Naive thymus-derived CD4-positive, alpha-beta T cell (primary cell): Measurements from ENCODE around the gene TMEM120A. TPM values are rescaled to one million over a fixed set of nuclear protein-coding genes. Genes with fewer than 3 reads are reported as not detected.

Experiments used
- ATAC-seq: fragments of 150-1000 bp; cut with Tn5 transposase; 2 replicates; pipeline ENCODE4 v1.10.0; 2021; ENCODE audit warnings: mild to moderate bottlenecking, moderate library complexity
- CTCF ChIA-PET: fragments of 350-600 bp; sonication (Branson Sonifier 250); formaldehyde crosslinking; loops from one replicate; lab custom pipeline; 2021; ENCODE audit warnings: antibody characterized with exemption; lab: Charles Lee
- POLR2A ChIA-PET: fragments of 350-600 bp; sonication (Branson Sonifier 250); formaldehyde crosslinking; loops from one replicate; lab custom pipeline; 2021; ENCODE audit warnings: antibody characterized with exemption, inconsistent platforms; lab: Charles Lee
- DNase-seq, 9 donors: peaks; one replicate each; pipeline versions ENCODE4 v3.0.0 to v3.0.0-alpha.2; 2020 to 2022; ENCODE audit warnings: mixed read lengths in 1 of 9
- H3K27ac ChIP-seq: one replicate; pipeline ENCODE4 v1.7.0; 2013; ENCODE audit warnings: mild to moderate bottlenecking, low read depth, low read length, moderate library complexity
- H3K27me3 ChIP-seq, 2 donors: one replicate each; pipeline ENCODE4 v1.7.0; 2013; ENCODE audit warnings: low read length in 2 of 2, mild to moderate bottlenecking in 2 of 2, moderate library complexity in 2 of 2; ENCODE audit not compliant: control insufficient read depth in 2 of 2, insufficient read depth in 2 of 2
- H3K36me3 ChIP-seq, 3 experiments: 1 replicate in 2 of 3; 2 replicates in 1 of 3; pipeline ENCODE4 v1.7.0; 2013; ENCODE audit warnings: low read length in 3 of 3, mild to moderate bottlenecking in 3 of 3, moderate library complexity in 1 of 3; ENCODE audit not compliant: insufficient read depth in 3 of 3, control insufficient read depth in 2 of 3
- H3K4me1 ChIP-seq, 2 donors: one replicate each; pipeline ENCODE4 v1.7.0; 2013; ENCODE audit warnings: low read length in 2 of 2, mild to moderate bottlenecking in 2 of 2, moderate library complexity in 1 of 2; ENCODE audit not compliant: control insufficient read depth in 2 of 2, insufficient read depth in 2 of 2
- H3K4me3 ChIP-seq: 2 replicates; pipeline ENCODE4 v1.7.0; 2013; ENCODE audit warnings: mild to moderate bottlenecking, low read length
- H3K9me3 ChIP-seq, 3 experiments: 1 replicate in 2 of 3; 2 replicates in 1 of 3; pipeline ENCODE4 v1.7.0; 2013; ENCODE audit warnings: low read length in 3 of 3; ENCODE audit not compliant: control insufficient read depth in 2 of 3
- H3K27ac Mint-ChIP-seq, 9 donors: one replicate each; pipeline ENCODE4 v1.8.0; 2020 to 2022; ENCODE audit warnings: mixed read lengths in 9 of 9, mild to moderate bottlenecking in 8 of 9, moderate library complexity in 5 of 9, inconsistent platforms in 2 of 9
- H3K27me3 Mint-ChIP-seq, 5 donors: one replicate each; pipeline ENCODE4 v1.8.0; 2021 to 2022; ENCODE audit warnings: mixed read lengths in 5 of 5, mild to moderate bottlenecking in 1 of 5
- H3K36me3 Mint-ChIP-seq, 5 donors: one replicate each; pipeline ENCODE4 v1.8.0; 2020 to 2022; ENCODE audit warnings: mixed read lengths in 5 of 5, mild to moderate bottlenecking in 3 of 5, inconsistent platforms in 1 of 5
- H3K4me1 Mint-ChIP-seq, 7 donors: one replicate each; pipeline ENCODE4 v1.8.0; 2020 to 2022; ENCODE audit warnings: mixed read lengths in 7 of 7, mild to moderate bottlenecking in 3 of 7, inconsistent platforms in 1 of 7
- H3K4me3 Mint-ChIP-seq, 10 donors: one replicate each; pipeline ENCODE4 v1.8.0; 2020 to 2022; ENCODE audit warnings: mild to moderate bottlenecking in 10 of 10, mixed read lengths in 10 of 10, moderate library complexity in 6 of 10, inconsistent platforms in 2 of 10
- H3K9me3 Mint-ChIP-seq, 11 donors: one replicate each; pipeline ENCODE4 v1.8.0; 2020 to 2022; ENCODE audit warnings: mixed read lengths in 11 of 11, mild to moderate bottlenecking in 4 of 11, inconsistent platforms in 1 of 11, moderate library complexity in 1 of 11
- intact Hi-C, 2 donors: fragments of 100-400 bp; cut with micrococcal nuclease; formaldehyde crosslinking; loops; one replicate each; pipeline ENCODE4 v1.15.1; 2023
- polyA plus RNA-seq, 2 donors: library from polyadenylated mRNA; unstranded; fragments of 300-500 nt; fragmentation: Illumina TruSeq; gene quantifications; one replicate each; pipeline ENCODE4 v1.2.3, GENCODE V29; 2021
- total RNA-seq, 6 experiments: library from RNA in 5 of 6; stranded (reverse) in 5 of 6; gene quantifications; 1 replicate in 5 of 6; 2 replicates in 1 of 6; pipeline ENCODE4 v1.2.3 and lab custom pipeline; 2021 to 2026

The TMEM120A gene
- total and polyA plus RNA-seq, 7 experiments from 2014 or later = 19.1 to 38.6 (median 25.2) TPM

DNA sequence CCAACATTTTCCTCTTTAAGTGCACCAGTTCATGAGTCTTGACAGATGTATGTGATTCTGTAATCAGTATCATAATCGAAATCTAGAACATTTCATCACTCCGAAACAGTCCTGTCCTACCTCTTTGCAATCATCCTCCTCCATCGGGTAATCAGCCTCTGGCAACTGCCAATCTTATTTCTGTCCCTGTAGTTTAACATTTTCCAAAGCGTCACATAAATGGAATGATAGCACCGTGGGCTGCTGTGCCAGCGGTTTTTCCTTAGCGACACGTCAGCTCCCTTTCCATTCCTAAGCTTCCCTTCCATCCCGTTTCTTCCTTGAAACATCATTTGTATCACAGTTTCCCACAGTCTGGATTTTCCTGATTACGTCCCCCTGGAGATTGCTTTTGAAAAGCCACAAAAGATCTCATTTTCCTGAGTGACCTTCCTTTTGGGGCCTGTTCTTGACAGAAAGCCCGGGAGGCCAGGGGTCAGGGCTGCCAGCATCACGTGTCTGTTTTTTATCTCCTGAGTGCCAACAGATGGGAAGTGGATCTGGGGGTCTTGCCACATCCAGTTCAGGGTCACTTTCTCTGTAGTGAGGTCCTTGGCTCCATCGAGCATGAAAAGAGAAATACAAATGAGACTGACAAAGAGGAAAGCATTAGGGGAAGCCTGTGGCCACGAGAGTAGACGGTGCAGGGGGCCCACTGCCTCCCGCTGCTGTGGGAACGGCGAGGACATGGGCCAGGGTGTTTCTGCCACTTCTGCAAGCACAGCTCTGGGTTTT, 31.6 kb downstream of the TMEM120A start:
- no peaks in the 10 kb centered on the region for H3K9me3 ChIP-seq
- Mint-ChIP-seq H3K27me3 (no peaks in the 10 kb centered on the region), H3K36me3 (peaks cover 2 to 25% (median 12%) of the 10 kb centered on the region in 5 donors), H3K27ac (peak overlapping the region in 3 of 9 donors; percentile 9 to 66 (median 34)), H3K4me3 (no peak overlapping the region), H3K4me1 (peaks cover 0 to 13% (median 3%) of the 10 kb centered on the region in 7 donors), H3K9me3 (peaks cover 0 to 2% (median 0%) of the 10 kb centered on the region in 11 donors)
- CTCF ChIA-PET = no interaction called here
- H3K27me3 ChIP-seq = no peaks in the 10 kb centered on the region
- POLR2A ChIA-PET = no interaction called here
- H3K4me1 ChIP-seq = no peaks in the 10 kb centered on the region
- intact Hi-C loops = no loop called here
- no peak overlapping the region for H3K4me3 ChIP-seq
- ATAC-seq = no peak
- no peak overlapping the region for H3K27ac ChIP-seq
- no peak for DNase-seq
- peaks cover 0 to 33% (median 0%) of the 10 kb centered on the region in 3 experiments for H3K36me3 ChIP-seq

DNA sequence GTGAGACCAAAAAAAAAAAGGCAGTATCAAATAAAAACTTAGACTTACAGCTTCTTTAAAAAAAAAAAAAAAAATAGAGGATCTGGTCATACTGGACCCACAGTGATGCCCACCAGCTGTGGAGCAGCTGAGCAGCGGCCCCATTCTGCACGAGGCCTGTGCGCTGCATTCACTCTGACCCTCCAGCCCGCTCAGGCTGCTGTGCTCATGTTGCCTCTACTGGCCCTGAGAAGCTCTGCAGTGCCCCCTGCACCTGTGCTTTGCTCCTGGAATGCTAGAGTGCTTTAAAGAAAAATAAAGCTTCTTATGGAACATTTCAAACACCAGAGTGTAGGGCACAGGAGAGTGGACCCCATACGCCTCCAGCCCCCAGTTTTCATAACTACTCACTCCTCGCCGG, 33.2 kb downstream of the TMEM120A start:
- H3K4me1 Mint-ChIP-seq = peaks cover 0 to 13% (median 3%) of the 10 kb centered on the region in 7 donors
- H3K9me3 Mint-ChIP-seq = peaks cover 0 to 2% (median 0%) of the 10 kb centered on the region in 11 donors
- H3K4me3 Mint-ChIP-seq = no peak overlapping the region
- Histone ChIP-seq H3K36me3 (peaks cover 0 to 47% (median 4%) of the 10 kb centered on the region in 3 experiments), H3K27ac (no peak overlapping the region), H3K27me3 (no peaks in the 10 kb centered on the region), H3K4me1 (no peaks in the 10 kb centered on the region), H3K9me3 (no peaks in the 10 kb centered on the region), H3K4me3 (no peak overlapping the region)
- ATAC-seq (no peak), DNase-seq (no peak)
- POLR2A ChIA-PET = no interaction called here
- no peak overlapping the region for H3K27ac Mint-ChIP-seq
- H3K27me3 Mint-ChIP-seq = no peaks in the 10 kb centered on the region
- CTCF ChIA-PET = no interaction called here
- intact Hi-C loops = no loop called here
- H3K36me3 Mint-ChIP-seq = peaks cover 2 to 36% (median 20%) of the 10 kb centered on the region in 5 donors

DNA sequence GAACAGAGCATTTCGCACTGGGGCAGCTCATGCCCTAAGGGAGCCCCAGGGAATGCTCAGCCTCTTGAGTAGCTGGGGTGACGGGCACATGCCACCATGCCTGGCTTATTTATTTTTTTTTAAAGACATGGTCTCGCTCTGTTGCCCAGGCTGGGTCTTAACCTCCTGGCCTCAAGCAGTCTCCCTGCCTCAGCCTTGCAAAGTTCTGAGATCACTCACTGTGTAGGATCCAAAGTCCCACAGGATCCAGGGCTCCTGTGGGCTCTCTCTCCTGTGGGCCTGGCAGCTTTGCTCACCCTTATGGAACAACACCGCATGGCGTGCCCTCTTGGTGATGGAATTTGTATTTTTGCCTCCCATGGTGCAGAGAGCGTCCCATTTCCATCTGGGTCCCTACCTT, 34.0 kb downstream of the TMEM120A start:
- no peak overlapping the region for H3K27ac Mint-ChIP-seq
- H3K36me3 ChIP-seq = peaks cover 0 to 50% (median 7%) of the 10 kb centered on the region in 3 experiments
- ChIA-PET POLR2A (no interaction called here), CTCF (no interaction called here)
- no peaks in the 10 kb centered on the region for H3K27me3 Mint-ChIP-seq
- intact Hi-C loops = no loop called here
- H3K9me3 ChIP-seq = no peaks in the 10 kb centered on the region
- H3K27ac ChIP-seq = no peak overlapping the region
- DNase-seq (no peak), ATAC-seq (no peak)
- H3K36me3 Mint-ChIP-seq = peaks cover 2 to 42% (median 20%) of the 10 kb centered on the region in 5 donors
- no peak overlapping the region for H3K4me3 ChIP-seq
- no peaks in the 10 kb centered on the region for H3K4me1 ChIP-seq
- H3K27me3 ChIP-seq = no peaks in the 10 kb centered on the region
- no peak overlapping the region for H3K4me3 Mint-ChIP-seq
- peaks cover 0 to 2% (median 0%) of the 10 kb centered on the region in 11 donors for H3K9me3 Mint-ChIP-seq
- peaks cover 0 to 13% (median 3%) of the 10 kb centered on the region in 7 donors for H3K4me1 Mint-ChIP-seq

DNA sequence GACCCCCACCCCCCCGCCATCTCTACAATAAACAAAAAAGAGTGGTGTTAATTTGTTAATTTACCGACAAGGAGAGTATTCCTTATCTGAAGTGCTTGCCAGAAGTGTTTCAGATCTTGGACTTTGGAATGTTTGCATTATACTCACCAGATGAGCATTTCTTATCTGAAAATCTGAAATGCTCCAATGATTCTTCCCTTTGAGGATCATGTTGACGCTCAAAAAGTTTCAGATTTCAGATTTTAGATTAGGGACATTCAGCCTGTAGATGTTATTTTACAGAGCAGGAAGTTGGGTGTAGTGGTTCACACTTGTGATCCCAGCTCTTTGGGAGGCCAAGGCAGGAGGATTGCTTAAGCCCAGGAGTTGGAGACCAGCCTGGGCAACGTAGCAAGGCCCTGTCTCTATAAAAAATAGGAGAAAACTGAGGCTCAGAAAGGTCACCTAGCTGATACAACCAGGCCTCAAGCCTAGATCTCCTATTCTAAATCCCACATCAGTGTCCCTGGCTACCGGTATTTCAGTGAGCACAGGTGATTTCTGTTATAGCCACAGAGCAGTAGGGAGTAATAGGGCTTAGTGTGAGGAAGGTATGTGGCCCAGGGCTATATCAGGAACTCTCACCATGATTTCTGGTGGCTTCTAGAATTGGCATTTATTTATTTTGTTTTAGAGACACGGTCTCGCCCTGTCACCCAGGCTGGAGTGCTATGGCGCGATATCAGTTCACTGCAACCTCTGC, 35.4 kb downstream of the TMEM120A start:
- Histone ChIP-seq H3K4me3 (no peak overlapping the region), H3K27ac (no peak overlapping the region), H3K27me3 (no peaks in the 10 kb centered on the region), H3K36me3 (peaks cover 0 to 60% (median 7%) of the 10 kb centered on the region in 3 experiments), H3K4me1 (no peaks in the 10 kb centered on the region), H3K9me3 (no peaks in the 10 kb centered on the region)
- Mint-ChIP-seq H3K27ac (no peak overlapping the region), H3K27me3 (no peaks in the 10 kb centered on the region), H3K4me1 (peaks cover 0 to 13% (median 4%) of the 10 kb centered on the region in 7 donors), H3K36me3 (peaks cover 2 to 44% (median 22%) of the 10 kb centered on the region in 5 donors), H3K4me3 (no peak overlapping the region), H3K9me3 (peaks cover 0 to 2% (median 0%) of the 10 kb centered on the region in 11 donors)
- ATAC-seq = no peak
- intact Hi-C loops = no loop called here
- POLR2A ChIA-PET = no interaction called here
- DNase-seq = no peak
- CTCF ChIA-PET = no interaction called here

DNA sequence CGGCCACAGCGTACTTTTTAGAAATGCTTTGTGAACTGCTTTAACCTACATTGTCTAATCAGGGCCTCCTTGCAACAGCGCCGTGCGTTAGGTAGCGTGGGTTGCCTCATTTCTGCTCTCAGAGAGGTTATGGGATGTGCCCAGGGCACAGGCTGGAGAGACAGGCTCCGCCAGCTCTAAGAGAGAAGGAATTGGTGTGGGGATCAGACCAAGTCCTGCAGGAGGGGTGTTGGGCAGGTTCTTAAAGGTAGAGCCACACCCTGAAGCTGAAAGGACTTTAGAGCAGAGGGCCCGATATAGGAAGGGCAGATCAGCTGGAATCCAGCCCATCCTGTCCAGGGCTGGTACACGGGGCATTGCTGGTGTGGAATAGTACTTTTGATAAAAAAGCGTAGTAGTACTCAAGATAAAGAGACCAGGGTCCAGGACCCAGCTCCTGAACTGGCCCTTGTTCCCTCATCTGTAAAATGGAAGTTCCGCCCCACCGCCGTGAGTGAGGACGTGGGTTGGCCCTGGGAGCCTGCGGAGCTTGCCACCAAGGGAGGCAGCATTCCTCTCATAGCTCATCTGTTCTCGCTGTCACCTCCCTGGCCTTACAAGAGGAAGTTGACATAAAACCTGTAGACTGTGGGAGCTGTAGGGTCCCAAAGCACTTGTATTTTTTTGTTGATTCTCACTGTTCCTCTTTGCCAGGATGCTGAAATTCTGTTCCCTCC, 37.2 kb downstream of the TMEM120A start:
- Histone ChIP-seq H3K4me1 (no peaks in the 10 kb centered on the region), H3K27me3 (no peaks in the 10 kb centered on the region), H3K36me3 (peaks cover 0 to 63% (median 7%) of the 10 kb centered on the region in 3 experiments), H3K27ac (no peak overlapping the region), H3K4me3 (no peak overlapping the region), H3K9me3 (no peaks in the 10 kb centered on the region)
- Mint-ChIP-seq H3K4me1 (peaks cover 0 to 7% (median 4%) of the 10 kb centered on the region in 7 donors), H3K4me3 (no peak overlapping the region), H3K27me3 (no peaks in the 10 kb centered on the region), H3K27ac (no peak overlapping the region), H3K9me3 (no peaks in the 10 kb centered on the region), H3K36me3 (peaks cover 0 to 37% (median 16%) of the 10 kb centered on the region in 5 donors)
- CTCF ChIA-PET = no interaction called here
- no peak for ATAC-seq
- no peak for DNase-seq
- intact Hi-C loops = no loop called here
- POLR2A ChIA-PET = no interaction called here

DNA sequence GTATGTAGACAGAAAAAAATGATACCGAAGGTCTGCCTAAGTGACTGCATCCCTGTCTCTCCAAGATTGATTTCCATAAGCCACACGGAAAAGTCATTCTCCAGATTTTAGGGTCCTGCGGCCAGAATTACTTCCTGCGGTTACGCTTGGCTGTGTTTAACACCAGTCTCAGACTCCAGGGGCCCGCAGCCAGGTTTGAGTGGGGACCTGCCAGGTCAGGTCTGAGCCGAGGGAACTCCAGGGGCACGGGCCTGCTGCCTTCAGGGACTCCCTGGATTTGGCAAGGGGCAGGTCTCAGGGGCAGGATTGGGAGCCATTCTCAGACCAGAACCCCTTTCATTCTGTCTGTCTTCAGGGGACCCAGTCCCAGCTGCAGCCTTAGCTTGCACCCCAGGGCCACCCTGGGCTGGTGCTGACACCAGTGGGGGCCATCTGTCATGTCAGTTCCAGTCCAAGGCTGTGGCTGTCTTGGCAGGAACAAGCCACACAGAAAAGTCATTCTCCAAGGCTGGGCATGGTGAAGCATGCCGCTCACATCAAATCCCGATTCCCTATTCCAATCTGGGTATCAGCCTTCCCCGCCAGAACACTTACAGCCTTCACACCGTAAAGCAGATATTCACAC, 39.0 kb downstream of the TMEM120A start:
- Mint-ChIP-seq H3K27ac (peak overlapping the region in 1 of 9 donors; percentile 37), H3K36me3 (peaks cover 0 to 33% (median 16%) of the 10 kb centered on the region in 5 donors), H3K9me3 (no peaks in the 10 kb centered on the region), H3K4me3 (no peak overlapping the region), H3K4me1 (peaks cover 0 to 4% (median 4%) of the 10 kb centered on the region in 7 donors), H3K27me3 (no peaks in the 10 kb centered on the region)
- DNase-seq (no peak), ATAC-seq (no peak)
- H3K27me3 ChIP-seq = no peaks in the 10 kb centered on the region
- H3K36me3 ChIP-seq = peaks cover 0 to 57% (median 7%) of the 10 kb centered on the region in 3 experiments
- H3K4me3 ChIP-seq = no peak overlapping the region
- H3K4me1 ChIP-seq = no peaks in the 10 kb centered on the region
- H3K27ac ChIP-seq = no peak overlapping the region
- intact Hi-C loops = no loop called here
- no peaks in the 10 kb centered on the region for H3K9me3 ChIP-seq
- ChIA-PET POLR2A (no interaction called here), CTCF (interaction anchor here (0.6 kb wide), 1 partner anchor 19 kb away, joined by 4 read pairs; no protein-coding TSS in a partner anchor)
